Thoracic aorta (tissue), 2 donors: ENCODE results near the gene ELL. TPM values are rescaled to one million over a fixed set of nuclear protein-coding genes. Genes with fewer than 3 reads are reported as not detected.

Experiments
- ATAC-seq: fragments of 150-250 bp; one replicate; pipeline ENCODE4 v1.8.0; 2017; ENCODE audit warnings: low read depth; ENCODE audit not compliant: insufficient number of reproducible peaks, low FRiP score
- DNase-seq: peaks from one replicate; pipeline ENCODE4 v3.0.0-alpha.2; 2020; ENCODE audit warnings: low spot score
- H3K27ac ChIP-seq, 2 donors: fragments of 200-600 bp; sonication (generic); 1 replicate in 1 of 2; 2 replicates in 1 of 2; pipeline ENCODE4 v1.5.1; 2016; ENCODE audit warnings: mild to moderate bottlenecking in 2 of 2, moderate library complexity in 2 of 2
- H3K27me3 ChIP-seq: fragments of 200-600 bp; sonication (generic); replicated peaks from 2 replicates; pipeline ENCODE4 v1.6.0; 2016; ENCODE audit warnings: mild to moderate bottlenecking; ENCODE audit not compliant: insufficient read depth
- H3K36me3 ChIP-seq: fragments of 200-600 bp; sonication (generic); one replicate; pipeline ENCODE4 v1.5.1; 2016
- H3K4me1 ChIP-seq, 2 donors: fragments of 200-600 bp; sonication (generic); 1 replicate in 1 of 2; 2 replicates in 1 of 2; pipeline versions ENCODE4 v1.5.1 to v1.6.0; 2016; ENCODE audit warnings: low read depth in 2 of 2, mild to moderate bottlenecking in 1 of 2; ENCODE audit not compliant: control insufficient read depth in 1 of 2
- H3K4me3 ChIP-seq: fragments of 200-600 bp; sonication (generic); 2 replicates; pipeline ENCODE4 v1.5.1; 2016; ENCODE audit warnings: mild to moderate bottlenecking
- H3K9me3 ChIP-seq: fragments of 200-600 bp; sonication (generic); 2 replicates; pipeline ENCODE4 v1.5.1; 2016
- total RNA-seq, 2 donors: library from RNA; depleted of rRNA; stranded (reverse); fragments of >200 nt; gene quantifications; one replicate each; pipeline versions ENCODE4 v1.1.0 to v1.2.3, GENCODE V29; 2016
- TF ChIP-seq, protein P1 (sequence below): fragments of 200-600 bp; sonication (generic); IDR thresholded peaks from one replicate; pipeline ENCODE4 v1.5.1; 2019; ENCODE audit warnings: antibody characterized with exemption

The ELL gene
- total RNA-seq, 2 donors from 2014 or later: 28.3 to 35.0 TPM

GRCh38 chr19:18538115-18538514 lies 16.2 kb upstream of the ELL start:
- TF ChIP-seq, protein P1, sequence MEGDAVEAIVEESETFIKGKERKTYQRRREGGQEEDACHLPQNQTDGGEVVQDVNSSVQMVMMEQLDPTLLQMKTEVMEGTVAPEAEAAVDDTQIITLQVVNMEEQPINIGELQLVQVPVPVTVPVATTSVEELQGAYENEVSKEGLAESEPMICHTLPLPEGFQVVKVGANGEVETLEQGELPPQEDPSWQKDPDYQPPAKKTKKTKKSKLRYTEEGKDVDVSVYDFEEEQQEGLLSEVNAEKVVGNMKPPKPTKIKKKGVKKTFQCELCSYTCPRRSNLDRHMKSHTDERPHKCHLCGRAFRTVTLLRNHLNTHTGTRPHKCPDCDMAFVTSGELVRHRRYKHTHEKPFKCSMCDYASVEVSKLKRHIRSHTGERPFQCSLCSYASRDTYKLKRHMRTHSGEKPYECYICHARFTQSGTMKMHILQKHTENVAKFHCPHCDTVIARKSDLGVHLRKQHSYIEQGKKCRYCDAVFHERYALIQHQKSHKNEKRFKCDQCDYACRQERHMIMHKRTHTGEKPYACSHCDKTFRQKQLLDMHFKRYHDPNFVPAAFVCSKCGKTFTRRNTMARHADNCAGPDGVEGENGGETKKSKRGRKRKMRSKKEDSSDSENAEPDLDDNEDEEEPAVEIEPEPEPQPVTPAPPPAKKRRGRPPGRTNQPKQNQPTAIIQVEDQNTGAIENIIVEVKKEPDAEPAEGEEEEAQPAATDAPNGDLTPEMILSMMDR: no peak
- DNase-seq (no peak), ATAC-seq (no peak)
- Histone ChIP-seq H3K27me3 (no peaks in the 10 kb centered on the region), H3K36me3 (peaks cover 44% of the 10 kb centered on the region), H3K9me3 (no peaks in the 10 kb centered on the region), H3K27ac (no peak overlapping the region), H3K4me1 (peaks cover 11 to 15% of the 10 kb centered on the region in 2 donors), H3K4me3 (no peak overlapping the region)

DNA sequence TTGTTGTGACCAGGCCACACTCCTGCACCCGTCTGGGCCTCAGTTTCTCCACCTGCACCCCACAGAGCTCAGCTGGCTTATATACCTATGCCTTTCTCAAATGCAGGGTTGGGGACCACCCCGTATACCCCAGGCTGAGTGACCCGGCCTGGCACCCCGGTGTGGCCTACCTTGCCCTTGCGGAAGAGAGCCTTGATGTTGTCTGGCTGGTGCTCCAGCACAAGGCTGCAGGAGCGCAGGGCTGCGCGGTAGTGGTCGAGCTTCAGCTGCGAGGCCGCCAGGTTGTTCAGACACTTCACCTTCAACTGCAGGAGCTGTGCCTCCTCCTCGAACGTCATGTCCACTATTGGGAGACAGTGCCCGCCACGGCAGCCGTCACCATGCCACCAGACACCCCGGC lies 15.6 kb upstream of the ELL start:
- ATAC-seq: no peak
- Histone ChIP-seq H3K9me3 (no peaks in the 10 kb centered on the region), H3K36me3 (peaks cover 51% of the 10 kb centered on the region), H3K4me3 (no peak overlapping the region), H3K27ac (no peak overlapping the region), H3K4me1 (peaks cover 10 to 14% of the 10 kb centered on the region in 2 donors), H3K27me3 (no peaks in the 10 kb centered on the region)
- TF ChIP-seq, protein P1: no peak
- no peak for DNase-seq

GRCh38 chr19:18536475-18536874 lies 14.6 kb upstream of the ELL start:
- ATAC-seq: no peak
- DNase-seq: no peak
- TF ChIP-seq, protein P1: no peak
- H3K4me1 ChIP-seq: peaks cover 0 to 4% of the 10 kb centered on the region in 2 donors
- H3K27me3 ChIP-seq: no peaks in the 10 kb centered on the region
- no peak overlapping the region for H3K27ac ChIP-seq
- peaks cover 57% of the 10 kb centered on the region for H3K36me3 ChIP-seq
- no peak overlapping the region for H3K4me3 ChIP-seq
- H3K9me3 ChIP-seq: no peaks in the 10 kb centered on the region

GRCh38 chr19:18533058-18533457 lies 11.2 kb upstream of the ELL start:
- peaks cover 44% of the 10 kb centered on the region for H3K36me3 ChIP-seq
- ATAC-seq (no peak), DNase-seq (no peak)
- TF ChIP-seq, protein P1: no peak
- no peaks in the 10 kb centered on the region for H3K9me3 ChIP-seq
- no peaks in the 10 kb centered on the region for H3K4me1 ChIP-seq
- no peaks in the 10 kb centered on the region for H3K27me3 ChIP-seq
- no peak overlapping the region for H3K27ac ChIP-seq
- no peak overlapping the region for H3K4me3 ChIP-seq

GRCh38 chr19:18532168-18532890 lies 10.5 kb upstream of the ELL start:
- DNase-seq: no peak
- Histone ChIP-seq H3K36me3 (peaks cover 37% of the 10 kb centered on the region), H3K4me3 (no peak overlapping the region), H3K9me3 (no peaks in the 10 kb centered on the region), H3K27ac (no peak overlapping the region), H3K4me1 (no peaks in the 10 kb centered on the region), H3K27me3 (no peaks in the 10 kb centered on the region)
- TF ChIP-seq, protein P1: no peak
- no peak for ATAC-seq
